Measurements from ENCODE around the gene KCNQ1. TPM values are rescaled to one million over a fixed set of nuclear protein-coding genes. Genes with fewer than 3 reads are reported as not detected.

KCNQ1 gene
- total and polyA plus RNA-seq, 2 donors (not counting 3 experiments of a cell fraction or from before 2014, with no cell fraction given): 0.07 to 0.09 TPM

- no peaks in the 10 kb centered on the region for H3K27me3 ChIP-seq (ENCODE audit: control insufficient read depth in 2 of 2, insufficient read depth in 2 of 2, low read length in 2 of 2)
- H3K36me3 ChIP-seq (ENCODE audit: control insufficient read depth in 2 of 2, extremely low read depth in 1 of 2, insufficient read depth in 2 of 2, low read length in 2 of 2): peaks cover 7 to 39% of the 10 kb centered on the region in 2 experiments
- H3K9me3 ChIP-seq (replicated peaks; ENCODE audit: control insufficient read depth, insufficient read depth, low read length): no peaks in the 10 kb centered on the region
- no peak overlapping the region for H3K27ac ChIP-seq (ENCODE audit: insufficient read depth, low read depth, low read length)
- H3K4me1 ChIP-seq (ENCODE audit: control insufficient read depth, extremely low read depth, insufficient read depth, low read length): peaks cover 8% of the 10 kb centered on the region
- no peak overlapping the region for H3K4me2 ChIP-seq (ENCODE audit: insufficient read depth, low read length)
- no TSS peak for BruUV-seq (replicated peaks)
- no peaks in the 10 kb centered on the region for H4K20me1 ChIP-seq (replicated peaks; ENCODE audit: control insufficient read depth, extremely low read depth, insufficient read depth, low read length)
- TF ChIP-seq EZH2 (IDR thresholded peaks at IDR 0.05; ENCODE audit: borderline replicate concordance, low read depth, low read length, severe bottlenecking) (no peak), FOS (IDR thresholded peaks at IDR 0.05; ENCODE audit: borderline replicate concordance, insufficient read depth, low read length) (no peak), MYC (IDR thresholded peaks at IDR 0.05; ENCODE audit: low read depth, low read length) (no peak), GATA2 (IDR thresholded peaks at IDR 0.05; ENCODE audit: insufficient read depth, insufficient read length, low read depth, low read length) (no peak)
- CTCF ChIA-PET: interaction anchor here (1.0 kb wide), 1 partner anchor 14 kb away, joined by 4 read pairs; no protein-coding TSS in a partner anchor
- H2AFZ ChIP-seq (ENCODE audit: low read depth, low read length): no peak overlapping the region
- peaks cover 24% of the 10 kb centered on the region for H3K79me2 ChIP-seq (ENCODE audit: control insufficient read depth, insufficient read depth, low read length)
- intact Hi-C loops (cut with micrococcal nuclease): no loop called here
- H3K4me3 ChIP-seq (replicated peaks in 1 of 3; ENCODE audit: insufficient read depth in 1 of 3, low read depth in 1 of 3, low read length in 3 of 3): no peak overlapping the region
- dilution Hi-C loops (cut with MboI; ENCODE audit: extremely low pct_ligation_motif_present, low sequenced_read_pairs): no loop called here
- H3K9me1 ChIP-seq (replicated peaks; ENCODE audit: control insufficient read depth, extremely low read depth, insufficient read depth, low read length): no peaks in the 10 kb centered on the region
- no peak overlapping the region for H3K9ac ChIP-seq (replicated peaks; ENCODE audit: extremely low read depth, insufficient read depth, low read length)
- POLR2A ChIA-PET: no interaction called here
- no peak for DNase-seq (ENCODE audit: low read depth, low spot score)
- no peak for FAIRE-seq
Measured at GRCh38 chr11:2395856-2396255, 49.0 kb upstream of the KCNQ1 start.

GRCh38 chr11:2396471-2396870 lies 48.3 kb upstream of the KCNQ1 start:
- CTCF ChIA-PET: interaction anchor here (1.0 kb wide), 1 partner anchor 14 kb away, joined by 4 read pairs; no protein-coding TSS in a partner anchor
- dilution Hi-C loops (cut with MboI; ENCODE audit: extremely low pct_ligation_motif_present, low sequenced_read_pairs): no loop called here
- intact Hi-C loops (cut with micrococcal nuclease): no loop called here

More at GRCh38 chr11:2396471-2396870, 48.3 kb upstream of the KCNQ1 start:
- DNase-seq (ENCODE audit: low read depth, low spot score) (no peak), FAIRE-seq (no peak)
- Histone ChIP-seq H3K79me2 (ENCODE audit: control insufficient read depth, insufficient read depth, low read length) (peaks cover 24% of the 10 kb centered on the region), H2AFZ (ENCODE audit: low read depth, low read length) (no peak overlapping the region), H3K9ac (replicated peaks; ENCODE audit: extremely low read depth, insufficient read depth, low read length) (no peak overlapping the region), H3K27me3 (ENCODE audit: control insufficient read depth in 2 of 2, insufficient read depth in 2 of 2, low read length in 2 of 2) (no peaks in the 10 kb centered on the region), H3K4me2 (ENCODE audit: insufficient read depth, low read length) (no peak overlapping the region), H3K27ac (ENCODE audit: insufficient read depth, low read depth, low read length) (no peak overlapping the region), H3K9me1 (replicated peaks; ENCODE audit: control insufficient read depth, extremely low read depth, insufficient read depth, low read length) (no peaks in the 10 kb centered on the region), H3K36me3 (ENCODE audit: control insufficient read depth in 2 of 2, extremely low read depth in 1 of 2, insufficient read depth in 2 of 2, low read length in 2 of 2) (peaks cover 7 to 38% of the 10 kb centered on the region in 2 experiments), H3K9me3 (replicated peaks; ENCODE audit: control insufficient read depth, insufficient read depth, low read length) (no peaks in the 10 kb centered on the region), H4K20me1 (replicated peaks; ENCODE audit: control insufficient read depth, extremely low read depth, insufficient read depth, low read length) (no peaks in the 10 kb centered on the region), H3K4me3 (replicated peaks in 1 of 3; ENCODE audit: insufficient read depth in 1 of 3, low read depth in 1 of 3, low read length in 3 of 3) (no peak overlapping the region), H3K4me1 (ENCODE audit: control insufficient read depth, extremely low read depth, insufficient read depth, low read length) (peaks cover 12% of the 10 kb centered on the region)
- TF ChIP-seq FOS (IDR thresholded peaks at IDR 0.05; ENCODE audit: borderline replicate concordance, insufficient read depth, low read length): no peak
- TF ChIP-seq POLR2A (IDR thresholded peaks at IDR 0.05; ENCODE audit: low read depth, low read length): no peak
- no peak for TF ChIP-seq EZH2 (IDR thresholded peaks at IDR 0.05; ENCODE audit: borderline replicate concordance, low read depth, low read length, severe bottlenecking)
- no peak for TF ChIP-seq MAX (IDR thresholded peaks at IDR 0.05; ENCODE audit: insufficient read depth, insufficient read length)
- no peak for TF ChIP-seq CTCF (IDR thresholded peaks at IDR 0.05; ENCODE audit: extremely low read depth in 1 of 2, insufficient read depth in 1 of 2, low read depth in 1 of 2, low read length in 2 of 2)
- TF ChIP-seq POLR2AphosphoS5 (IDR thresholded peaks at IDR 0.05; ENCODE audit: insufficient read depth, low read depth, low read length): no peak
- no peak for TF ChIP-seq MYC (IDR thresholded peaks at IDR 0.05; ENCODE audit: low read depth, low read length)
- TF ChIP-seq JUN (IDR thresholded peaks at IDR 0.05; ENCODE audit: borderline replicate concordance, insufficient read depth, insufficient read length, low read depth): no peak
- TF ChIP-seq GATA2 (IDR thresholded peaks at IDR 0.05; ENCODE audit: insufficient read depth, insufficient read length, low read depth, low read length): no peak
- POLR2A ChIA-PET: no interaction called here
- no TSS peak for BruUV-seq (replicated peaks)
